DOHH2 (cell line): ENCODE results near the gene TUBB3.

Source experiments
- H3F3A ChIP-seq: fragments of 200-600 bp; sonication (generic), shearing (Covaris generic); 2 replicates; pipeline ENCODE4 v1.6.0; 2016; ENCODE audit warnings: antibody characterized with exemption, mild to moderate bottlenecking; ENCODE audit not compliant: control insufficient read depth, insufficient read depth
- H3K27ac ChIP-seq: fragments of 200-600 bp; sonication (generic); 2 replicates; pipeline ENCODE4 v1.5.1; 2014; ENCODE audit warnings: low read depth, mild to moderate bottlenecking, low read length, moderate library complexity
- H3K27me3 ChIP-seq: fragments of 200-600 bp; sonication (generic); 2 replicates; pipeline ENCODE4 v1.6.1; 2014; ENCODE audit warnings: mild to moderate bottlenecking, low read length, mixed read lengths; ENCODE audit not compliant: control insufficient read depth
- H3K36me3 ChIP-seq: fragments of 200-600 bp; sonication (generic); 2 replicates; pipeline ENCODE4 v1.6.1; 2014; ENCODE audit warnings: mild to moderate bottlenecking, low read length, moderate library complexity, mixed read lengths; ENCODE audit not compliant: control insufficient read depth
- H3K4me1 ChIP-seq: fragments of 200-600 bp; sonication (generic); 2 replicates; pipeline ENCODE4 v1.6.1; 2014; ENCODE audit warnings: mild to moderate bottlenecking, low read length, mixed read lengths; ENCODE audit not compliant: control insufficient read depth
- H3K4me2 ChIP-seq: fragments of 200-600 bp; sonication (generic); 2 replicates; pipeline ENCODE4 v1.6.0; 2014; ENCODE audit warnings: mild to moderate bottlenecking, low read length, moderate library complexity
- H3K4me3 ChIP-seq: fragments of 200-600 bp; sonication (generic); 2 replicates; pipeline ENCODE4 v1.5.1; 2014; ENCODE audit warnings: mild to moderate bottlenecking, low read length, mixed read lengths
- H3K79me2 ChIP-seq: fragments of 200-600 bp; sonication (generic); 2 replicates; pipeline ENCODE4 v1.6.1; 2014; ENCODE audit warnings: mild to moderate bottlenecking, low read length, mixed read lengths; ENCODE audit not compliant: control insufficient read depth
- H3K9me2 ChIP-seq: fragments of 200-600 bp; sonication (generic); replicated peaks from 2 replicates; pipeline ENCODE4 v1.6.1; 2014; ENCODE audit warnings: mild to moderate bottlenecking, low read length, mixed read lengths; ENCODE audit not compliant: control insufficient read depth
- H3K9me3 ChIP-seq: fragments of 200-600 bp; sonication (generic); 2 replicates; pipeline ENCODE4 v1.6.1; 2014; ENCODE audit warnings: antibody characterized with exemption, low read length, mixed read lengths; ENCODE audit not compliant: control insufficient read depth, insufficient read depth
- H4K20me1 ChIP-seq: fragments of 200-600 bp; sonication (generic); 2 replicates; pipeline ENCODE4 v1.6.0; 2014; ENCODE audit warnings: low read depth, mild to moderate bottlenecking, antibody characterized with exemption, low read length, moderate library complexity; ENCODE audit not compliant: control insufficient read depth, insufficient read depth
- EZH2phosphoT487 ChIP-seq: fragments of 200-600 bp; sonication (generic); IDR thresholded peaks from 2 replicates; pipeline ENCODE4 v1.6.1; 2017; ENCODE audit warnings: borderline replicate concordance, mild to moderate bottlenecking, antibody characterized with exemption, low read length, moderate library complexity, mixed read lengths
- TF ChIP-seq, protein P1 (sequence below): fragments of 200-600 bp; sonication (generic); IDR thresholded peaks from one replicate; pipeline ENCODE4 v1.5.1; 2014; ENCODE audit warnings: antibody characterized with exemption, mild to moderate bottlenecking, low read depth, low read length; ENCODE audit not compliant: poor library complexity, severe bottlenecking

The TUBB3 gene

DNA sequence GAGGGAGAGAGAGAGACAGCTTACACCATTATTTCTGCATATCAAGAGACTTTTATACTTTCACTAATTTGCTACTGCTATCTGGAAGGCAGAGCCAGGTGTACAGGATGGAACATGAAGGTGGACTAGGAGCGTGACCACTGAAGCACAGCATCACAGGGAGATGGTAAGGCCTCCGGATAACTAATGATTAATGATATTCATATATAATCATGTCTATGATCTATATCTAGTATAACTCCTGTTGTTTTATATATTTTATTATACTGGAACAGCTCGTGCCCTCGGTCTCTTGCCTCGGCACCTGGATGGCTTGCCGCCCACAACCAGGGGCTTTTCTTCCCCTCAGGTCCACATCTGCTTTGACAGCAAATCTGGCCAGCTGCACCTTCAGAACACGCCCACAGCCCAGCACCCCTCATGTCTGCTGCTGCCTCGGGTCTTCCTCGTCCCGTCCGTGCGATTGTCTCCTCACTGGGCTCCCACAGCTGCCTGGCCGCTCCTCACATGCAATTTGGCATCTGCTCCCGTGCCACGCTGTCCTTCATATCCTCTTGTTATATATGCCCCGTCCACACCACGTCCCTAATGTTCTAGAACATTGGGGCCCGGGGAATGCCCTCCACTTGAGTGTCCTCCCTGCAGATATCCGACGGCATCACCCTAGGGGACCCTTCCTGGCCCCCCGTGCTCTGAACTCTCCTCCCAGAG lies 15.2 kb downstream of the TUBB3 start:
- Histone ChIP-seq H3K27ac (peak overlapping the region; percentile 93), H4K20me1 (no peaks in the 10 kb centered on the region), H3K27me3 (no peaks in the 10 kb centered on the region), H3K9me3 (no peaks in the 10 kb centered on the region), H3K4me2 (no peak overlapping the region), H3K79me2 (0 out of 2 replicates have a peak, but pooled peaks cover 3% of the 10 kb centered on the region), H3K9me2 (no peaks in the 10 kb centered on the region), H3K4me1 (peaks cover 56% of the 10 kb centered on the region), H3F3A (peaks cover 50% of the 10 kb centered on the region), H3K4me3 (no peak overlapping the region), H3K36me3 (peaks cover 50% of the 10 kb centered on the region)
- TF ChIP-seq, protein P1, sequence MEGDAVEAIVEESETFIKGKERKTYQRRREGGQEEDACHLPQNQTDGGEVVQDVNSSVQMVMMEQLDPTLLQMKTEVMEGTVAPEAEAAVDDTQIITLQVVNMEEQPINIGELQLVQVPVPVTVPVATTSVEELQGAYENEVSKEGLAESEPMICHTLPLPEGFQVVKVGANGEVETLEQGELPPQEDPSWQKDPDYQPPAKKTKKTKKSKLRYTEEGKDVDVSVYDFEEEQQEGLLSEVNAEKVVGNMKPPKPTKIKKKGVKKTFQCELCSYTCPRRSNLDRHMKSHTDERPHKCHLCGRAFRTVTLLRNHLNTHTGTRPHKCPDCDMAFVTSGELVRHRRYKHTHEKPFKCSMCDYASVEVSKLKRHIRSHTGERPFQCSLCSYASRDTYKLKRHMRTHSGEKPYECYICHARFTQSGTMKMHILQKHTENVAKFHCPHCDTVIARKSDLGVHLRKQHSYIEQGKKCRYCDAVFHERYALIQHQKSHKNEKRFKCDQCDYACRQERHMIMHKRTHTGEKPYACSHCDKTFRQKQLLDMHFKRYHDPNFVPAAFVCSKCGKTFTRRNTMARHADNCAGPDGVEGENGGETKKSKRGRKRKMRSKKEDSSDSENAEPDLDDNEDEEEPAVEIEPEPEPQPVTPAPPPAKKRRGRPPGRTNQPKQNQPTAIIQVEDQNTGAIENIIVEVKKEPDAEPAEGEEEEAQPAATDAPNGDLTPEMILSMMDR, result no peak
- TF ChIP-seq EZH2phosphoT487, result no peak

DNA sequence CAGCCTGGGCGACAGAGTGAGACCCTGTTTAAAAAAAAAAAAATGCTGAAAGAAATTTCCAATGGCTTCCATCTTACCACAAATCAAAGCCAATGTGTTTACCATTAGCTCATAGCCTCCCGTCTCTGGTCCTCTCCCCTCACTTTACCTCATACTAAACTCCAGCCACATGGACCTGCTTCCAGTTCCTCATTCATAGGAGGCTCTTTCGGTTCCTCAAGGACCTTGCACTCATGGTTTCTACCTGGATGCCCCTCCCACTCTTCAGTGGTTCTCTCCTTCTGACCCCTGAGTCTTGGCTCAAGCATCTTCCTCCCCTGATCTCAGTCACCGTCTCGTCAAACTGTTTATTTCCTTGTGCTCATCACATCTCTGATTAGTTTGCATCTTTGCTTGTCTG lies 21.6 kb downstream of the TUBB3 start:
- Histone ChIP-seq H3K9me2 (no peaks in the 10 kb centered on the region), H3K79me2 (peaks cover 29% of the 10 kb centered on the region), H3K27me3 (no peaks in the 10 kb centered on the region), H3K4me3 (peak overlapping the region; percentile 44), H3F3A (peaks cover 56% of the 10 kb centered on the region), H3K4me2 (peak overlapping the region; percentile 100), H4K20me1 (no peaks in the 10 kb centered on the region), H3K4me1 (peaks cover 82% of the 10 kb centered on the region), H3K9me3 (no peaks in the 10 kb centered on the region), H3K27ac (peak overlapping the region; percentile 93), H3K36me3 (peaks cover 21% of the 10 kb centered on the region)
- no peak for TF ChIP-seq EZH2phosphoT487
- TF ChIP-seq, protein P1, result no peak

DNA sequence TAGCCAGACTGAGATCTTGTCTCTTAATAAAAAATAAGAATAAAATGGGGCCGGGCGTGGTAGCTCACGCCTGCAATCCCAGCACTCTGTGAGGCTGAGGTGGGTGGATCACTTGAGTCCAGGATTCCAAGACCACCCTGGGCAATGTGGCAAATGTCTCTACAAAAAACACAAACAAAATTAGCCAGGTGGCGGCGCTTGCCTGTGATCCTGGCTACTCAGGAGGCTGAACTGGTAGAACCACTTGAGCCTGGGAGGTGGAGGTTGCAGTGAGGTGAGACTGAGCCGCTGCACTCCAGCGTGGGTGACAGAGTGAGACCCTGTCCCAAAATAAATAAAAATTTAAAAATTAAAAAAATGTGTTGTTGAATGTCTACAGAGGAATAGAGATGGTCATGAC lies 22.5 kb downstream of the TUBB3 start:
- H3F3A ChIP-seq, result peaks cover 57% of the 10 kb centered on the region
- peak overlapping the region; percentile 93 for H3K27ac ChIP-seq
- H3K4me2 ChIP-seq, result peak overlapping the region; percentile 100
- H3K4me3 ChIP-seq, result peak overlapping the region; percentile 44
- H3K79me2 ChIP-seq, result peaks cover 38% of the 10 kb centered on the region
- peaks cover 29% of the 10 kb centered on the region for H3K36me3 ChIP-seq
- no peaks in the 10 kb centered on the region for H4K20me1 ChIP-seq
- no peak for TF ChIP-seq EZH2phosphoT487
- TF ChIP-seq, protein P1, result peak; percentile 17
- H3K9me3 ChIP-seq, result no peaks in the 10 kb centered on the region
- H3K9me2 ChIP-seq, result no peaks in the 10 kb centered on the region
- peaks cover 81% of the 10 kb centered on the region for H3K4me1 ChIP-seq
- no peaks in the 10 kb centered on the region for H3K27me3 ChIP-seq
